ENCODE results near the gene PSME4. TPM values are rescaled to one million over a fixed set of nuclear protein-coding genes. Genes with fewer than 3 reads are reported as not detected.
"Not testable (repeated sequence)": the region's sequence is repeated elsewhere in the genome, so short reads cannot be mapped to it uniquely, and the experiment has no call there.

Gene PSME4
- total RNA-seq, 2 donors from 2014 or later, result 28.1 to 63.0 TPM

DNA sequence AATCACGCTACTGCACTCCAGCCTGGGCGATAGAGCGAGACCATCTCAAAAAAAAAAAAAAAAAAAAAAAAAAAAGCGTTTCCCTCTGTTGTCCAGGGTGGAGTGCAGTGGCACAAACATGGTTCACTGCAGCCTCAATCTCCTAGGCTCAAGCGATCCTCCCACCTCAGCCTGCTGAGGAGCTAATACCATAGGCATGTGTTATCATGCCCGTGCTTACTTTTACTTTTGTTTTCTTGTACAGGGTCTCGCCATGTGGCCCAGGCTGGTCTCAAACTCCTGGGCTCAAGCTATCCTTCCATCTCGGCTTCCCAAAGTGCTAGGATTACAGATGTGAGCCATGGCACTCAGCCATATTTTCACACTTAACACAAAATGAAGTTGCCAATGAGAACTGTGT lies 37.5 kb downstream of the PSME4 start:
- Mint-ChIP-seq H3K36me3 (peaks cover 8 to 14% of the 10 kb centered on the region in 2 donors), H3K27ac (peak overlapping the region in 1 of 2 donors; percentile 60), H3K9me3 (no peaks in the 10 kb centered on the region)
- DNase-seq (ENCODE audit: low spot score in 2 of 2), result no peak
- ATAC-seq, result no peak

GRCh38 chr2:53926321-53926720 lies 44.5 kb downstream of the PSME4 start:
- Mint-ChIP-seq H3K36me3 (peaks cover 5 to 21% of the 10 kb centered on the region in 2 donors), H3K27ac (peak overlapping the region in 1 of 2 donors; percentile 64)
- not testable (repeated sequence) for ATAC-seq; H3K9me3 Mint-ChIP-seq; DNase-seq (ENCODE audit: low spot score in 2 of 2)

- DNase-seq (ENCODE audit: low spot score in 2 of 2), result peak in 1 of 2 donors; percentile 23
- Mint-ChIP-seq H3K36me3 (peaks cover 0 to 8% of the 10 kb centered on the region in 2 donors), H3K27ac (peak overlapping the region in 1 of 2 donors; percentile 89), H3K9me3 (no peaks in the 10 kb centered on the region)
- ATAC-seq, result peak; percentile 68 to 100
These were observed 57.1 kb downstream of the PSME4 start for GRCh38 chr2:53913721-53914120.

DNA sequence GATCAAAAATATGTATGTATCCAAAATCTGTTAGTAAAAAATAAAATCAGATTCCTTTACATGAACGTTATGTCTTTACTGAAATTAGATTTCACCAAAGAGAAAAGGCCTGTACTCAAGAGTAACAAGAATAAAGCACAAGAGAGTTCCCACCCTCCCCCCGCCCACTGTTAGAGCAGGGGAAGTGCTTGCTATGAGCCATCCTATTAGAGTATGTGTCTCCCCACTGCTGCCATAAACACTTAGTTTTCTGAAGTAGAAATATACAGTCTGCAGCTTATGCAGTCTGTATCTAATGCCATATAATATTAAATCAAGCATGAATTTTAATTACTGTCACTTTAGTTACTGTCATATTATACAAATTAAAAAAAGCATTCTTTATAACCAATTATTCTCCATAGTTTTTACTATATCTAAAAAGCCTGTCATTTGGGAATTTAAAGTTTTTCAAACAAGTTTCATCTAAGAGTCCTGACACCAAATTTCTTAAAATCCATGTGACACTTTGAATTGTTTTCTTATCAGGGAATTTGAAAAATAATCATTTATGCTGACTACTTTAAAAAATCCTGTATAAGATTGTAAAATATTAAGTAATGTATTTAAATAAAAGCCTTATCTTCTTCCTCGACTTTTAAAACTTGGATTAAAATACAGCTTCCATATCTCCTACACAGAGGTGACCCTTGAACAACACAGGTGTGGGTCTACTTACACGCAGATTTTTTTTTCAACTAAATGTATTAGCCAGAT lies 59.2 kb downstream of the PSME4 start:
- Mint-ChIP-seq H3K36me3 (peaks cover 8% of the 10 kb centered on the region in 2 donors), H3K27ac (no peak overlapping the region), H3K9me3 (no peaks in the 10 kb centered on the region)
- DNase-seq (ENCODE audit: low spot score in 2 of 2), result no peak
- no peak for ATAC-seq

GRCh38 chr2:53907582-53907981 lies 63.2 kb downstream of the PSME4 start:
- Mint-ChIP-seq H3K9me3 (no peaks in the 10 kb centered on the region), H3K27ac (peak overlapping the region; percentile 8 to 15), H3K36me3 (peaks cover 0 to 17% of the 10 kb centered on the region in 2 donors)
- DNase-seq (ENCODE audit: low spot score in 2 of 2) (no peak), ATAC-seq (no peak)

- no peaks in the 10 kb centered on the region for H3K9me3 Mint-ChIP-seq
- ATAC-seq (no peak), DNase-seq (ENCODE audit: low spot score in 2 of 2) (no peak)
- H3K36me3 Mint-ChIP-seq, result peaks cover 0 to 17% of the 10 kb centered on the region in 2 donors
- no peak overlapping the region for H3K27ac Mint-ChIP-seq
These were observed 65.4 kb downstream of the PSME4 start for GRCh38 chr2:53905396-53905795.

DNA sequence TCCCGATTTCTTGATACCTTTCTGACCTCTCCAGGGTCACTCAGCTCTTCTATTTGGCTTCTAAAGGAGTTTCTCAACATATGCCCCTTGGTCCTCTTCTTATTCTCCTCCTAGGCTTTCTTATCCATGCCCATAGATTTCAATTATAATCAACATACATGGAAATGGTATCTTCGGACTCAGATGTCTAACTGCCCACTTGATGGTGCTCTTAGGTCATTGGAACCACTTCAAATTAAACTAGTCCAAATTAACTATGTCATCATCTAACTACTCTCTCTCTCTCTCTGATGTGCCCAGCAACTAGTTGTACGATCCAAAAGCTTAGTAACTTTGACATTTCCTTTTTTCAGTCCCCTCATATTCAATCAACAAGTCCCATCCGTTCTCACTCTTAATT lies 67.8 kb downstream of the PSME4 start:
- peaks cover 0 to 17% of the 10 kb centered on the region in 2 donors for H3K36me3 Mint-ChIP-seq
- peak overlapping the region; percentile 5 to 38 for H3K27ac Mint-ChIP-seq
- DNase-seq (ENCODE audit: low spot score in 2 of 2), result no peak
- no peak for ATAC-seq
- no peaks in the 10 kb centered on the region for H3K9me3 Mint-ChIP-seq

DNA sequence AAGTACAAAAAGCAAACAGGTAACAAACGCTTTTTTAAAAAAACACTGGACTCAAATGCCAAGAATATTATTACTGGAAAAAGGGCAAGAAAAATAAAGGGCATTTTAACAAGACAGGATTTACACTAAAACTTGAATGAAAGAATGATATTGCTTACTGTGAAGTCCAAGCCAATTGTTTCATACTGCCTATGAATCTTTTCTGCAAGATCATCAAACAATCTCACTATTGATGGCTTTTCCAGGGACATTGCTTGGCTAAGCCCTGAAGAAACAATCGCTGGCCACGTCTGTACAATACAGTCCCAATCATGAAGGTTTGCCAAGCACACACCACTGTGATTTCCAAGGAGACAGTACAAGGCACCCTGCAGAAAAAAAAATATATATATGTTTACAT lies 69.6 kb downstream of the PSME4 start:
- H3K9me3 Mint-ChIP-seq, result no peaks in the 10 kb centered on the region
- DNase-seq (ENCODE audit: low spot score in 2 of 2) (no peak), ATAC-seq (no peak)
- H3K27ac Mint-ChIP-seq, result no peak overlapping the region
- H3K36me3 Mint-ChIP-seq, result peaks cover 7 to 9% of the 10 kb centered on the region in 2 donors

DNA sequence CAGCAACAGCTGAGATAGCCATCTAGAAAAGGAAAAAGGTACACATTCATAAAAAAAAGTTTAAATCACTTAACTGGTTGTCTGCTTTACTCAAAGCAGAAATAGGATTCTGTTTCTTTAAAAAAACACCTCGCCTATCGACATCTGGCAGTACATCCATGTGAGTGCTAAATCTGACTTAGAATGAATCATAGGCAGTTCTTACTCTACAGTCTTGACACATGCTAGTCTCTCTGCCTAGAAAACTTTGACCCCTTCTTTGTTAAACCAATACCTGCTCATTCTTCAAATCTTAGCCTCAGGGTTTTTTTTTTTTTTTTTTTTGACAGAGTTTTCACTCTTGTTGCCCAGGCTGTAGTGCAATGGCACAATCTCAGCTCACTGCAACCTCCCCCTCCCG lies 73.9 kb downstream of the PSME4 start:
- peaks cover 5 to 20% of the 10 kb centered on the region in 2 donors for H3K36me3 Mint-ChIP-seq
- no peaks in the 10 kb centered on the region for H3K9me3 Mint-ChIP-seq
- ATAC-seq (peak; percentile 57 to 91), DNase-seq (ENCODE audit: low spot score in 2 of 2) (no peak)
- H3K27ac Mint-ChIP-seq, result peak overlapping the region in 1 of 2 donors; percentile 65

DNA sequence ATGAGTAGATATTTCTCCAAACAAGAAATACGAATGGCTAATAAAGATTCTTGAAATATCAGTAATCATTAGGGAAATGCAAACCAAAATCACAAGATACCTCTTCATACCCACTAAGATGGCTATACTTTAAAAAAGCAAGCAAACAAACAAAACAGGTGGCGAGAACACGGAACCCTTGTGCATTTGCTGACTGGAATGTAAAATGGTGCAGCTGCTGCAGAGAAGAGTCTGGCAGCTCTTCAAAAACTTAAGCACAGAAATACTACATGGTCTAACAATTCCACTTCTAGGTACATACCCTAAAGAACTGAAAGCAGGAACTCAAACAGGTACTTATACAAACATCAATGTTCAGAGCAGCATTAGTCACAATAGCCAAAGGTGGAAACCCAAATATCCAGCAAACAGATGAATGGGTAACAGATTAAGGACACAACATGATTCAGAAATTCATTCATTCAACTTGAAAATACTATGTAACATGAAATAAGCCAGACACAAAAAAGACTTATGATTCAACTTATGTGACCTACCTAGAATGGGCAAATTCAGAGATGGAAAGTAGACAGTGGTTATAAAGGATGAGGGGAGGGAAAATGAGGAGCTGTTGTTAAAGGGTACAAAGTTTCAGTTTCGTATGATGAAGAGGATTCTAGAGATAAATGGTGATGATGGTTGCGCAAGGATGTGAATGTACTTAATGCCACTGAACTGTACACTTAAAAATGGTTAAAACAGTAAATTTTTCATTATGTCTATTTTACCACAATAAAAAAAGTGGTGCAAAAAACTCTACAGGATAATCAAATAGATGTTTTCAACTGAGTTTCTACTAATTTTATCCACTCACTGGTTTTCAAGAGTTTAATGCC lies 84.2 kb downstream of the PSME4 start:
- peaks cover 12 to 20% of the 10 kb centered on the region in 2 donors for H3K36me3 Mint-ChIP-seq
- H3K9me3 Mint-ChIP-seq, result no peaks in the 10 kb centered on the region
- ATAC-seq (peak; percentile 86 to 91), DNase-seq (ENCODE audit: low spot score in 2 of 2) (no peak)
- peak overlapping the region in 1 of 2 donors; percentile 13 for H3K27ac Mint-ChIP-seq

GRCh38 chr2:53884883-53885282 lies 85.9 kb downstream of the PSME4 start:
- DNase-seq (ENCODE audit: low spot score in 2 of 2) (no peak), ATAC-seq (peak; percentile 21 to 67)
- Mint-ChIP-seq H3K36me3 (peaks cover 17 to 20% of the 10 kb centered on the region in 2 donors), H3K9me3 (no peaks in the 10 kb centered on the region), H3K27ac (no peak overlapping the region)

DNA sequence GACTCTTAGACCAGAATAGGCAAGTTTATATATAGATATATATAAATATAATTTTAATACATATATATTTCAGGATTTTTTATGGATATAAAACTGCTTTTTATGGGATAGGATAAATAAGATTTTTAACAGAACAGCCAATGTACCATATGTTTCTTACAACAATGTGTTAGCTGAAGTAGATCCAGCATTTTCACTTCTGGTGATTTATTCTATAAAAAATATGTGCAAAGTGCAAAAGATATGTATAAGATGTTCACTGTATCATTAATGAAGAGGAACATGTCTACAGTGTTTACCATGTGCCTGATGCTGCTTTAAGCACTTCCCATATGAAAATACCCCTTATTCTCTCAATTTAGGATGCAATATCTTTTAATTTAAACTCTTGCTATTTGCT lies 88.8 kb downstream of the PSME4 start:
- ATAC-seq (no peak), DNase-seq (ENCODE audit: low spot score in 2 of 2) (no peak)
- H3K9me3 Mint-ChIP-seq, result no peaks in the 10 kb centered on the region
- no peak overlapping the region for H3K27ac Mint-ChIP-seq
- peaks cover 20% of the 10 kb centered on the region in 2 donors for H3K36me3 Mint-ChIP-seq

GRCh38 chr2:53881360-53881759 lies 89.4 kb downstream of the PSME4 start:
- no peak for DNase-seq (ENCODE audit: low spot score in 2 of 2)

DNA sequence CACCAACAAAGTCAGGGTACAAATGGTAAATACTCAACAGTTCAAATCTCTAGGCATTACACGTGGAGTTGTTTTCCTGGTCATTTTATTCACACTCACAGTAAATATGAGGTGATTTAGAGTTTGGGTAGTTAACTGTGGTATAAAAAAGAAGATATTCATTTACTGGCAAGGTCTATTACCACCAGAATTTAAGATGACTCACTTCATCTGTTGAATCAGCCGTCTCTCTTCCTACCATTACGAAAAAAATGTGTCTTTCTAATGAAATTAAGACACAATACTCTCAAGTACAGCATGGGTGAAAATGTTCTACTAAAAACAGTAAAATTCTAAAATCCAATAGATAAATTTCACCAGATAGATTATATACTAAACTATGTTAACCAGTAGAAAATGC lies 90.0 kb downstream of the PSME4 start:
- ATAC-seq, result peak in 1 of 2 donors; percentile 29
- Mint-ChIP-seq H3K9me3 (no peaks in the 10 kb centered on the region), H3K27ac (no peak overlapping the region), H3K36me3 (peaks cover 19 to 20% of the 10 kb centered on the region in 2 donors)
- DNase-seq (ENCODE audit: low spot score in 2 of 2), result no peak

More at GRCh38 chr2:53881360-53881759, 89.4 kb downstream of the PSME4 start:
- Mint-ChIP-seq H3K27ac (no peak overlapping the region), H3K36me3 (peaks cover 20% of the 10 kb centered on the region in 2 donors), H3K9me3 (no peaks in the 10 kb centered on the region)
- ATAC-seq, result no peak

DNA sequence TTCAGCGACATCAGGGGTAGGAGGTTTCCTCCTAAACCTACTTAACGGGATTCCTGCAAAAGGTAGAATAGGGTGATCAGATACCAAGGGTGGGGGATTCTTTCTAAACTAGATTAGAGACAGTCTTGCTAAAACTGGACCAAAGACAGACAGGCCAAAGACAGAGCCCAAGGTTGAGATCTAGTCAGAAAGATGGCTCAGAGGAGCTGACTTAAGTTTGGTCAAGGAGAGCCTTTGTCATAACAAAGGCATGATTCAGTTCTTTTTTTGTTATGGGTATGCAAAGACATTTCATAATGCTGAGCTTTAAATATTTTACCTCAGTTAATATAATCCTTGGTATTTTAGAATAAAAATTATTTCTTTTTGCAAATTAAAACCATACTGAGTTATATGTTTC lies 93.2 kb downstream of the PSME4 start:
- no peak for ATAC-seq
- no peak for DNase-seq (ENCODE audit: low spot score in 2 of 2)
- no peak overlapping the region for H3K27ac Mint-ChIP-seq
- H3K36me3 Mint-ChIP-seq, result peaks cover 0 to 13% of the 10 kb centered on the region in 2 donors
- H3K9me3 Mint-ChIP-seq, result no peaks in the 10 kb centered on the region

- Mint-ChIP-seq H3K36me3 (peaks cover 0 to 13% of the 10 kb centered on the region in 2 donors), H3K9me3 (no peaks in the 10 kb centered on the region), H3K27ac (no peak overlapping the region)
- ATAC-seq, result no peak
- no peak for DNase-seq (ENCODE audit: low spot score in 2 of 2)
These were observed 93.7 kb downstream of the PSME4 start for GRCh38 chr2:53877112-53877511.

- Mint-ChIP-seq H3K9me3 (no peaks in the 10 kb centered on the region), H3K27ac (no peak overlapping the region), H3K36me3 (peaks cover 0 to 5% of the 10 kb centered on the region in 2 donors)
- ATAC-seq, result no peak
- no peak for DNase-seq (ENCODE audit: low spot score in 2 of 2)
These were observed 96.3 kb downstream of the PSME4 start for GRCh38 chr2:53874401-53874950.

All from activated naive CD4-positive, alpha-beta T cell treated with anti-CD3 and anti-CD28 coated beads, Interleukin-2, amount 50 U/mL, for 72 hours (primary cell).